K562 (cell line): Measurements from ENCODE around the gene HSPB7. TPM values are rescaled to one million over a fixed set of nuclear protein-coding genes. Genes with fewer than 3 reads are reported as not detected.

Experiments
- ATAC-seq: fragments of 200-7000 bp; cut with Tn5 transposase; 3 replicates; pipeline ENCODE4 v1.9.1; 2020; ENCODE audit warnings: moderate library complexity
- BruUV-seq: library from RNA; stranded (reverse); fragments of 400-500 nt; replicated peaks from 2 replicates; lab custom pipeline; 2021; lab: Mats Ljungman, UMichigan
- CTCF ChIA-PET: fragments of 300-600 bp; formaldehyde crosslinking; extraction: SDS; loops from one replicate; lab custom pipeline; 2021; ENCODE audit warnings: low intra/inter-chr PET ratio; lab: Yijun Ruan, JAX
- POLR2A ChIA-PET: fragments of 300-600, 350-650 bp; sonication (Branson Sonifier 250); formaldehyde crosslinking; extraction: SDS; loops from one replicate; lab custom pipeline; 2021; ENCODE audit warnings: antibody characterized with exemption, inconsistent platforms; lab: Yijun Ruan, JAX
- DNase-seq, 4 experiments: peaks; one replicate each; pipeline versions ENCODE4 v3.0.0 to v3.0.0-alpha.2; 2011 to 2018; ENCODE audit warnings: low spot score in 3 of 4, mixed read lengths in 3 of 4; ENCODE audit errors: extremely low read depth in 1 of 4
- FAIRE-seq: peaks from 2 replicates; lab custom pipeline; 2011; peaks lifted over from hg19 to GRCh38; lab: Jason Lieb, UNC
- H2AFZ ChIP-seq: 2 replicates; pipeline ENCODE4 v1.6.0; 2011; ENCODE audit warnings: low read depth, low read length, control low read depth, inconsistent platforms
- H3K27ac ChIP-seq: fragments of 200-600 bp; 3 replicates; pipeline ENCODE4 v1.8.0; 2011; ENCODE audit warnings: low read depth, mild to moderate bottlenecking, control low read depth, inconsistent platforms, low read length, moderate library complexity, mixed read lengths; ENCODE audit errors: extremely low read depth
- H3K27me3 ChIP-seq, 2 experiments: fragments of 300-600 bp in 1 of 2; 2 replicates in 1 of 2; 3 replicates in 1 of 2; pipeline versions ENCODE4 v1.6.0 to v1.8.0; 2011; ENCODE audit warnings: inconsistent platforms in 2 of 2, low read length in 2 of 2, mild to moderate bottlenecking in 1 of 2, mixed read lengths in 1 of 2, moderate library complexity in 1 of 2; ENCODE audit not compliant: control insufficient read depth in 2 of 2, insufficient read depth in 2 of 2
- H3K36me3 ChIP-seq: fragments of 300-600 bp; 3 replicates; pipeline ENCODE4 v1.8.0; 2011; ENCODE audit warnings: mild to moderate bottlenecking, low read length, inconsistent platforms; ENCODE audit not compliant: control insufficient read depth, insufficient read depth
- H3K4me1 ChIP-seq, 2 experiments: fragments of 200-600 bp in 1 of 2; replicated peaks in 1 of 2; 2 replicates in 1 of 2; 3 replicates in 1 of 2; pipeline versions ENCODE4 v1.5.1 to v1.8.0; 2011; ENCODE audit warnings: inconsistent platforms in 2 of 2, low read length in 2 of 2, mild to moderate bottlenecking in 1 of 2, mixed read lengths in 1 of 2, moderate library complexity in 1 of 2; ENCODE audit not compliant: control insufficient read depth in 2 of 2, insufficient read depth in 2 of 2
- H3K4me2 ChIP-seq: 2 replicates; pipeline ENCODE4 v1.6.1; 2011; ENCODE audit warnings: low read length, control low read depth, inconsistent platforms, mixed read lengths; ENCODE audit not compliant: insufficient read depth
- H3K4me3 ChIP-seq: fragments of 200-600 bp; sonication (generic), shearing (Covaris generic); 2 replicates; pipeline ENCODE4 v1.5.1; 2016; ENCODE audit warnings: control low read depth, inconsistent platforms
- H3K79me2 ChIP-seq: fragments of 200-600 bp; 3 replicates; pipeline ENCODE4 v1.8.0; 2011; ENCODE audit warnings: low read length, inconsistent platforms; ENCODE audit not compliant: control insufficient read depth, insufficient read depth
- H3K9ac ChIP-seq, 2 experiments: 2 replicates each; pipeline versions ENCODE4 v1.6.0 to v1.6.1; 2011; ENCODE audit warnings: low read depth in 2 of 2, low read length in 2 of 2, control low read depth in 1 of 2, inconsistent platforms in 1 of 2, mild to moderate bottlenecking in 1 of 2, mixed read lengths in 1 of 2; ENCODE audit not compliant: insufficient read depth in 1 of 2
- H3K9me1 ChIP-seq: one replicate; pipeline ENCODE4 v1.6.0; 2011; ENCODE audit warnings: inconsistent platforms, mild to moderate bottlenecking, low read length, moderate library complexity; ENCODE audit not compliant: control insufficient read depth, insufficient read depth
- H3K9me3 ChIP-seq: replicated peaks from 2 replicates; pipeline ENCODE4 v1.5.1; 2011; ENCODE audit warnings: low read depth, low read length, inconsistent platforms; ENCODE audit not compliant: control insufficient read depth, insufficient read depth
- H4K20me1 ChIP-seq: replicated peaks from 2 replicates; pipeline ENCODE4 v1.6.1; 2011; ENCODE audit warnings: low read length, inconsistent platforms, mixed read lengths; ENCODE audit not compliant: control insufficient read depth, insufficient read depth
- CTBP1 ChIP-seq: fragments of 450-650 bp; IDR thresholded peaks from 2 replicates; pipeline ENCODE4 v1.6.1; 2016; ENCODE audit warnings: borderline replicate concordance
- FOXO4 ChIP-seq: fragments of 450-650 bp; formaldehyde crosslinking; IDR thresholded peaks from 2 replicates; pipeline ENCODE4 v1.4.0; 2020; ENCODE audit warnings: mild to moderate bottlenecking, moderate library complexity
- RAD51 ChIP-seq: fragments of 450-650 bp; IDR thresholded peaks from 2 replicates; pipeline ENCODE4 v1.7.1; 2016; ENCODE audit warnings: low read depth, mild to moderate bottlenecking, borderline replicate concordance
- RBM25 ChIP-seq: fragments of 200-400 bp; formaldehyde crosslinking; IDR thresholded peaks from 2 replicates; pipeline ENCODE4 v1.6.1; 2018; ENCODE audit warnings: low read length, low read depth, moderate library complexity; ENCODE audit not compliant: severe bottlenecking
- SOX6 ChIP-seq: fragments of 450-650 bp; IDR thresholded peaks from 2 replicates; pipeline ENCODE4 v1.6.1; 2014; ENCODE audit warnings: mild to moderate bottlenecking
- YY1 ChIP-seq, 3 experiments: IDR thresholded peaks; 2 replicates each; pipeline ENCODE4 v1.6.1; 2011; ENCODE audit warnings: low read length in 2 of 3, mild to moderate bottlenecking in 2 of 3, moderate library complexity in 2 of 3, borderline replicate concordance in 1 of 3, control low read depth in 1 of 3, low read depth in 1 of 3; ENCODE audit not compliant: insufficient read depth in 3 of 3, insufficient replicate concordance in 2 of 3, control insufficient read depth in 1 of 3, insufficient read length in 1 of 3; ENCODE audit errors: extremely low read depth in 1 of 3
- WGBS: fragments of 100-300 bp; shearing (Covaris generic); methylation state at CpG from one replicate; pipeline ENCODE4 v1.1.6; 2016; ENCODE audit warnings: low coverage, mixed read lengths; ENCODE audit not compliant: insufficient coverage; ENCODE audit errors: missing lambda C conversion rate; 5-methylcytosine and 5-hydroxymethylcytosine counted together
- in situ Hi-C: fragments of 300-500 bp; cut with MboI; formaldehyde crosslinking; loops from 4 replicates; pipeline ENCODE4 v1.15.0; 2018; ENCODE audit warnings: inconsistent platforms, mixed read lengths
- intact Hi-C: fragments of 100-400 bp; cut with micrococcal nuclease; formaldehyde crosslinking; loops from 2 replicates; pipeline ENCODE4 v1.14.2; 2022
- polyA plus RNA-seq, 8 experiments: library from polyadenylated mRNA; depleted of rRNA in 4 of 8; stranded (reverse) in 5 of 8; unstranded in 3 of 8; fragments of >200 nt; fragmentation: Nextera tagmentation in 2 of 8; fragmentation: Illumina TruSeq in 1 of 8; extraction: Ambion mirVana in 2 of 8; extraction: Trizol in 1 of 8; gene quantifications; 2 replicates each; pipeline versions ENCODE4 v1.2.1 to v1.2.3, GENCODE V29; 2011 to 2014; ENCODE audit warnings: inconsistent platforms in 1 of 8, missing spikeins in 1 of 8
- total RNA-seq, 7 experiments: library from RNA; depleted of rRNA in 6 of 7; stranded (reverse); fragments of >200 nt in 6 of 7; fragmentation: Illumina TruSeq in 2 of 7; extraction: Trizol in 2 of 7; gene quantifications; 2 replicates each; pipeline versions ENCODE4 v1.2.1 to v1.2.3, GENCODE V29; 2011 to 2021; ENCODE audit warnings: low replicate concordance in 1 of 7
- TF ChIP-seq, protein P1 (sequence below), 2 experiments: fragments of 450-650 bp; conservative IDR thresholded peaks; 2 replicates each; pipeline ENCODE4 v1.6.1; 2017; ENCODE audit warnings: mild to moderate bottlenecking in 2 of 2, moderate library complexity in 2 of 2

Gene HSPB7
- total and polyA plus RNA-seq, 9 of the 15 experiments (the other 6 are each of a cell fraction or from before 2014, with no cell fraction given): 0.05 to 0.19 (median 0.07) TPM; not detected in 6

GRCh38 chr1:16014509-16015482, 3.0 kb downstream of the HSPB7 start:
- Histone ChIP-seq H3K79me2 (no peaks in the 10 kb centered on the region), H3K4me2 (peak overlapping the region; percentile 76; the same call in 1 of the 2 replicates), H2AFZ (peak overlapping the region; percentile 88), H3K9me3 (no peaks in the 10 kb centered on the region), H3K4me3 (no peak overlapping the region), H4K20me1 (no peaks in the 10 kb centered on the region), H3K9ac (peak overlapping the region; percentile 66 to 90), H3K9me1 (no peaks in the 10 kb centered on the region), H3K4me1 (peaks cover 37 to 74% of the 10 kb centered on the region in 2 experiments), H3K27me3 (no peaks in the 10 kb centered on the region), H3K36me3 (no peaks in the 10 kb centered on the region), H3K27ac (peak overlapping the region; percentile 79)
- CTCF ChIA-PET: no interaction called here
- POLR2A ChIA-PET: interaction anchor here (0.5 to 1.2 kb wide), 7 partner anchors 8 to 1161 kb away, joined by 3 to 6 read pairs (median 3); no protein-coding TSS in a partner anchor
- BruUV-seq: no TSS peak
- ATAC-seq: peak; percentile 71
- 24% methylated on average over 17 of the region's 17 CpGs for WGBS
- DNase-seq: peak; percentile 73 to 89 (median 78)
- peak; percentile 97 for FAIRE-seq
- in situ Hi-C loops: loop anchor here (5.0 to 10.0 kb wide), 2 partner anchors 50 to 178 kb away; no protein-coding TSS in a partner anchor
- intact Hi-C loops: no loop called here
- peak in 1 of 3 experiments; percentile 42 for TF ChIP-seq YY1 (IDR thresholded peaks at IDR 0.05; ENCODE audit: borderline replicate concordance in 1 of 3, control insufficient read depth in 1 of 3, extremely low read depth in 1 of 3, insufficient read depth in 3 of 3, insufficient read length in 1 of 3, insufficient replicate concordance in 2 of 3, low read depth in 1 of 3, low read length in 2 of 3)
- peak; percentile 85 for TF ChIP-seq RAD51
- no peak for TF ChIP-seq RBM25
- TF ChIP-seq, protein P1, sequence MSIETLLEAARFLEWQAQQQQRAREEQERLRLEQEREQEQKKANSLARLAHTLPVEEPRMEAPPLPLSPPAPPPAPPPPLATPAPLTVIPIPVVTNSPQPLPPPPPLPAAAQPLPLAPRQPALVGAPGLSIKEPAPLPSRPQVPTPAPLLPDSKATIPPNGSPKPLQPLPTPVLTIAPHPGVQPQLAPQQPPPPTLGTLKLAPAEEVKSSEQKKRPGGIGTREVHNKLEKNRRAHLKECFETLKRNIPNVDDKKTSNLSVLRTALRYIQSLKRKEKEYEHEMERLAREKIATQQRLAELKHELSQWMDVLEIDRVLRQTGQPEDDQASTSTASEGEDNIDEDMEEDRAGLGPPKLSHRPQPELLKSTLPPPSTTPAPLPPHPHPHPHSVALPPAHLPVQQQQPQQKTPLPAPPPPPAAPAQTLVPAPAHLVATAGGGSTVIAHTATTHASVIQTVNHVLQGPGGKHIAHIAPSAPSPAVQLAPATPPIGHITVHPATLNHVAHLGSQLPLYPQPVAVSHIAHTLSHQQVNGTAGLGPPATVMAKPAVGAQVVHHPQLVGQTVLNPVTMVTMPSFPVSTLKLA (conservative IDR thresholded peaks at IDR 0.05): peak in 1 of 2 experiments; percentile 94; a peak in 3 of 4 replicates
- TF ChIP-seq SOX6: 0 out of 2 replicates have a peak, but pooled peaks have one; percentile 11
- no peak for TF ChIP-seq FOXO4
- TF ChIP-seq CTBP1: peak; percentile 62; the same call in 1 of the 2 replicates
